ENCODE measurements around the gene FAIM.

- TF ChIP-seq CTCF (IDR thresholded peaks at IDR 0.05; ENCODE audit: extremely low read depth in 1 of 2, insufficient read depth in 1 of 2, low read depth in 1 of 2, low read length in 2 of 2) (no peak), POLR2A (IDR thresholded peaks at IDR 0.05; ENCODE audit: low read depth, low read length) (no peak), GATA2 (IDR thresholded peaks at IDR 0.05; ENCODE audit: insufficient read depth, insufficient read length, low read depth, low read length) (no peak), POLR2AphosphoS5 (IDR thresholded peaks at IDR 0.05; ENCODE audit: insufficient read depth, low read depth, low read length) (no peak), MAX (IDR thresholded peaks at IDR 0.05; ENCODE audit: insufficient read depth, insufficient read length) (no peak), MYC (IDR thresholded peaks at IDR 0.05; ENCODE audit: low read depth, low read length) (no peak), EZH2 (IDR thresholded peaks at IDR 0.05; ENCODE audit: borderline replicate concordance, low read depth, low read length, severe bottlenecking) (no peak), JUN (IDR thresholded peaks at IDR 0.05; ENCODE audit: borderline replicate concordance, insufficient read depth, insufficient read length, low read depth) (no peak), FOS (IDR thresholded peaks at IDR 0.05; ENCODE audit: borderline replicate concordance, insufficient read depth, low read length) (no peak)
These were observed 21.0 kb downstream of the FAIM start for GRCh38 chr3:138629526-138629925.

Data from endothelial cell of umbilical vein (primary cell).